Endothelial cell (in vitro differentiated cells): ENCODE measurements around the gene TAB3. TPM values are rescaled to one million over a fixed set of nuclear protein-coding genes. Genes with fewer than 3 reads are reported as not detected.

Experiments
- DNase-seq: peaks from one replicate; pipeline ENCODE4 v3.0.0; 2021; ENCODE audit warnings: low spot score
- H3K27ac Mint-ChIP-seq: one replicate; pipeline ENCODE4 v1.8.0; 2021; ENCODE audit warnings: mixed read lengths, inconsistent platforms; ENCODE audit not compliant: unreplicated experiment
- H3K27me3 Mint-ChIP-seq: one replicate; pipeline ENCODE4 v1.8.0; 2021; ENCODE audit warnings: mild to moderate bottlenecking, moderate library complexity, mixed read lengths, inconsistent platforms; ENCODE audit not compliant: unreplicated experiment
- H3K36me3 Mint-ChIP-seq: one replicate; pipeline ENCODE4 v1.8.0; 2021; ENCODE audit warnings: mild to moderate bottlenecking, low read depth, mixed read lengths, inconsistent platforms; ENCODE audit not compliant: unreplicated experiment
- H3K4me1 Mint-ChIP-seq: one replicate; pipeline ENCODE4 v1.8.0; 2021; ENCODE audit warnings: mild to moderate bottlenecking, mixed read lengths, inconsistent platforms; ENCODE audit not compliant: unreplicated experiment
- H3K4me3 Mint-ChIP-seq: one replicate; pipeline ENCODE4 v1.8.0; 2021; ENCODE audit warnings: mild to moderate bottlenecking, mixed read lengths, inconsistent platforms; ENCODE audit not compliant: unreplicated experiment
- H3K9me3 Mint-ChIP-seq: one replicate; pipeline ENCODE4 v1.8.0; 2021; ENCODE audit warnings: mixed read lengths, inconsistent platforms; ENCODE audit not compliant: unreplicated experiment
- CTCF ChIP-seq: fragments of 200-600 bp; sonication (generic); IDR thresholded peaks from one replicate; pipeline ENCODE4 v1.5.0; 2021; ENCODE audit warnings: antibody characterized with exemption; ENCODE audit not compliant: unreplicated experiment
- total RNA-seq: library from RNA; stranded (reverse); fragmentation: NEBNext Ultra II Directional; extraction: Animal tissue kit (Norgen Biotek cat#: 25700); gene quantifications from one replicate; pipeline ENCODE4 v1.2.1, GENCODE V29; 2021; ENCODE audit not compliant: unreplicated experiment

TAB3 gene
- total RNA-seq, 1 donor from 2014 or later, result 23.8 TPM

- TF ChIP-seq CTCF, result no peak
- DNase-seq, result no peak
- H3K27me3 Mint-ChIP-seq, result no peaks in the 10 kb centered on the region
- H3K9me3 Mint-ChIP-seq, result no peaks in the 10 kb centered on the region
- no peak overlapping the region for H3K4me3 Mint-ChIP-seq
- no peaks in the 10 kb centered on the region for H3K36me3 Mint-ChIP-seq
- peaks cover 2% of the 10 kb centered on the region for H3K4me1 Mint-ChIP-seq
- H3K27ac Mint-ChIP-seq, result no peak overlapping the region
Observed at GRCh38 chrX:30821116-30821515, 67.9 kb downstream of the TAB3 start.

GRCh38 chrX:30819080-30819479 lies 70.0 kb downstream of the TAB3 start:
- Mint-ChIP-seq H3K4me1 (no peaks in the 10 kb centered on the region), H3K4me3 (no peak overlapping the region), H3K36me3 (no peaks in the 10 kb centered on the region), H3K27me3 (no peaks in the 10 kb centered on the region), H3K9me3 (no peaks in the 10 kb centered on the region), H3K27ac (no peak overlapping the region)
- no peak for DNase-seq
- TF ChIP-seq CTCF, result no peak

- Mint-ChIP-seq H3K4me3 (no peak overlapping the region), H3K4me1 (no peaks in the 10 kb centered on the region), H3K27ac (no peak overlapping the region), H3K9me3 (no peaks in the 10 kb centered on the region), H3K27me3 (no peaks in the 10 kb centered on the region), H3K36me3 (no peaks in the 10 kb centered on the region)
- no peak for DNase-seq
- no peak for TF ChIP-seq CTCF
Observed at GRCh38 chrX:30816079-30816478, 73.0 kb downstream of the TAB3 start.

- H3K9me3 Mint-ChIP-seq, result no peaks in the 10 kb centered on the region
- no peak for DNase-seq
- no peak overlapping the region for H3K4me3 Mint-ChIP-seq
- H3K36me3 Mint-ChIP-seq, result no peaks in the 10 kb centered on the region
- H3K27ac Mint-ChIP-seq, result no peak overlapping the region
- no peaks in the 10 kb centered on the region for H3K4me1 Mint-ChIP-seq
- no peaks in the 10 kb centered on the region for H3K27me3 Mint-ChIP-seq
- no peak for TF ChIP-seq CTCF
Observed at GRCh38 chrX:30814978-30815377, 74.1 kb downstream of the TAB3 start.

GRCh38 chrX:30812326-30812725 lies 76.7 kb downstream of the TAB3 start:
- Mint-ChIP-seq H3K27ac (no peak overlapping the region), H3K9me3 (no peaks in the 10 kb centered on the region), H3K4me3 (no peak overlapping the region), H3K36me3 (no peaks in the 10 kb centered on the region), H3K27me3 (no peaks in the 10 kb centered on the region), H3K4me1 (no peaks in the 10 kb centered on the region)
- no peak for DNase-seq
- no peak for TF ChIP-seq CTCF
